ENCODE measurements around the gene TRPM5.
A peak's percentile ranks its signal among the peaks of the same experiment; 100 is the strongest.

TRPM5 gene

DNA sequence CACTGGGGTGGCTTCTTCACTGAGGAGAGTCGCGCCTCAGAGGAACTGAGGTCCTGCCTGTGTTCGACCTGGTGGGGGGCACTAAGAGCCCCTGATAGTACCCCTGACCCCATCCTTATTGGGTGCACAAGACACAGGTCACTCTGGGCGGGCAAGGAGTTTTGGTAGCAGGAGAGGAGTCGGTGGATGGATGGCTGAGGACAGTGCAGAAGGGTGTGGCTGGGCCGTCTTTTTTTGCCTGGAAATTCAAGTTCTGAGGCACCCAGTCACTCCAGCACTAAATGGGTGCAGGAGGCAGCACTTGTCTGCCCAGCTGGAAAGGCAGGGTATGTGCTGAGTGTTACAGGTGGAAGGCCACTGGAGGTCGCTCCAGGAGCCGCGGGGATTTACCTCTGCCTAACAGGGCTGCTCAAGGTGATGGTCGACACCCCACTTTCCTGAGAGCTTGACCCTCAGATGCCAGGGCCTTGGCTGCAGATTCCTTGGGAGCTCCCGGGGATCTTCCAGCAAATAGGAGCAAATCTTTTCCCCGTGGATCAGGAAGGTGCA is 42.8 kb downstream of the TRPM5 start:
- Histone ChIP-seq H3K4me3 (ENCODE audit: low read length) (peak overlapping the region; percentile 92; the same call in 1 of the 2 replicates), H3K27ac (ENCODE audit: low read length) (no peak overlapping the region), H3K27me3 (ENCODE audit: control insufficient read depth, insufficient read depth, low read length) (no peaks in the 10 kb centered on the region), H3K9me3 (ENCODE audit: control insufficient read depth, insufficient read depth, low read length) (no peaks in the 10 kb centered on the region), H3K4me1 (ENCODE audit: control insufficient read depth, insufficient read depth, low read length) (no peaks in the 10 kb centered on the region), H3K36me3 (ENCODE audit: control insufficient read depth, insufficient read depth, low read length) (peaks cover 17% of the 10 kb centered on the region)
- WGBS (ENCODE audit: insufficient coverage, insufficient read length): no CpG with 5 or more reads among the region's 12 CpGs
- no peak for DNase-seq (ENCODE audit: low read depth, low spot score)

GRCh38 chr11:2400762-2401435 is 43.4 kb downstream of the TRPM5 start:
- H3K36me3 ChIP-seq (ENCODE audit: control insufficient read depth, insufficient read depth, low read length): peaks cover 19% of the 10 kb centered on the region
- H3K4me3 ChIP-seq (ENCODE audit: low read length): peak overlapping the region; percentile 92
- H3K9me3 ChIP-seq (ENCODE audit: control insufficient read depth, insufficient read depth, low read length): no peaks in the 10 kb centered on the region
- DNase-seq (ENCODE audit: low read depth, low spot score): no peak
- no CpG with 5 or more reads among the region's 55 CpGs for WGBS (ENCODE audit: insufficient coverage, insufficient read length)
- H3K4me1 ChIP-seq (ENCODE audit: control insufficient read depth, insufficient read depth, low read length): no peaks in the 10 kb centered on the region
- no peak overlapping the region for H3K27ac ChIP-seq (ENCODE audit: low read length)
- no peaks in the 10 kb centered on the region for H3K27me3 ChIP-seq (ENCODE audit: control insufficient read depth, insufficient read depth, low read length)

- no peaks in the 10 kb centered on the region for H3K9me3 ChIP-seq (ENCODE audit: control insufficient read depth, insufficient read depth, low read length)
- H3K27ac ChIP-seq (ENCODE audit: low read length): no peak within 1 kb of the TSS
- H3K4me3 ChIP-seq (ENCODE audit: low read length): peak within 1 kb of the TSS; percentile 92
- DNase-seq (ENCODE audit: low read depth, low spot score): peak; percentile 98
- no CpG with 5 or more reads among the region's 66 CpGs for WGBS (ENCODE audit: insufficient coverage, insufficient read length)
- H3K4me1 ChIP-seq (ENCODE audit: control insufficient read depth, insufficient read depth, low read length): no peaks in the 10 kb centered on the region
- no peaks in the 10 kb centered on the region for H3K27me3 ChIP-seq (ENCODE audit: control insufficient read depth, insufficient read depth, low read length)
- H3K36me3 ChIP-seq (ENCODE audit: control insufficient read depth, insufficient read depth, low read length): peaks cover 26% of the 10 kb centered on the region
These were observed 44.1 kb downstream of the TRPM5 start, which contains the start of gene TSSC4 for GRCh38 chr11:2400069-2400761. Gene TSSC4 (plus strand): TSS chr11:2400750. CDS start chr11:2402634, 1,884 bp downstream.

GRCh38 chr11:2399488-2400068 is 44.7 kb downstream of the TRPM5 start:
- peak overlapping the region; percentile 74 for H3K4me3 ChIP-seq (ENCODE audit: low read length)
- no peak for DNase-seq (ENCODE audit: low read depth, low spot score)
- no CpG with 5 or more reads among the region's 23 CpGs for WGBS (ENCODE audit: insufficient coverage, insufficient read length)

GRCh38 chr11:2398664-2399355 is 45.5 kb downstream of the TRPM5 start:
- H3K27me3 ChIP-seq (ENCODE audit: control insufficient read depth, insufficient read depth, low read length): no peaks in the 10 kb centered on the region
- no peak overlapping the region; the same call in 1 of the 2 replicates for H3K4me3 ChIP-seq (ENCODE audit: low read length)
- H3K4me1 ChIP-seq (ENCODE audit: control insufficient read depth, insufficient read depth, low read length): no peaks in the 10 kb centered on the region
- no peaks in the 10 kb centered on the region for H3K9me3 ChIP-seq (ENCODE audit: control insufficient read depth, insufficient read depth, low read length)
- no peak overlapping the region for H3K27ac ChIP-seq (ENCODE audit: low read length)
- no peak for DNase-seq (ENCODE audit: low read depth, low spot score)
- H3K36me3 ChIP-seq (ENCODE audit: control insufficient read depth, insufficient read depth, low read length): peaks cover 26% of the 10 kb centered on the region
- WGBS (ENCODE audit: insufficient coverage, insufficient read length): no CpG with 5 or more reads among the region's 7 CpGs

More at GRCh38 chr11:2399488-2400068, 44.7 kb downstream of the TRPM5 start:
- no peaks in the 10 kb centered on the region for H3K9me3 ChIP-seq (ENCODE audit: control insufficient read depth, insufficient read depth, low read length)
- no peaks in the 10 kb centered on the region for H3K4me1 ChIP-seq (ENCODE audit: control insufficient read depth, insufficient read depth, low read length)
- H3K36me3 ChIP-seq (ENCODE audit: control insufficient read depth, insufficient read depth, low read length): peaks cover 26% of the 10 kb centered on the region
- no peak overlapping the region for H3K27ac ChIP-seq (ENCODE audit: low read length)
- H3K27me3 ChIP-seq (ENCODE audit: control insufficient read depth, insufficient read depth, low read length): no peaks in the 10 kb centered on the region

DNA sequence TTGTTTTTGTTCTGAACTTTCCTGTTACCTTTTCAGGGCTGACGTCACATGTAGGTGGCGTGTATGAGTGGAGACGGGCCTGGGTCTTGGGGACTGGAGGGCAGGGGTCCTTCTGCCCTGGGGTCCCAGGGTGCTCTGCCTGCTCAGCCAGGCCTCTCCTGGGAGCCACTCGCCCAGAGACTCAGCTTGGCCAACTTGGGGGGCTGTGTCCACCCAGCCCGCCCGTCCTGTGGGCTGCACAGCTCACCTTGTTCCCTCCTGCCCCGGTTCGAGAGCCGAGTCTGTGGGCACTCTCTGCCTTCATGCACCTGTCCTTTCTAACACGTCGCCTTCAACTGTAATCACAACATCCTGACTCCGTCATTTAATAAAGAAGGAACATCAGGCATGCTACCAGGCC is 47.3 kb downstream of the TRPM5 start:
- no CpG with 5 or more reads among the region's 12 CpGs for WGBS (ENCODE audit: insufficient coverage, insufficient read length)
- Histone ChIP-seq H3K4me1 (ENCODE audit: control insufficient read depth, insufficient read depth, low read length) (no peaks in the 10 kb centered on the region), H3K36me3 (ENCODE audit: control insufficient read depth, insufficient read depth, low read length) (peaks cover 14% of the 10 kb centered on the region), H3K9me3 (ENCODE audit: control insufficient read depth, insufficient read depth, low read length) (no peaks in the 10 kb centered on the region), H3K27ac (ENCODE audit: low read length) (no peak overlapping the region), H3K4me3 (ENCODE audit: low read length) (no peak overlapping the region), H3K27me3 (ENCODE audit: control insufficient read depth, insufficient read depth, low read length) (no peaks in the 10 kb centered on the region)
- no peak for DNase-seq (ENCODE audit: low read depth, low spot score)

DNA sequence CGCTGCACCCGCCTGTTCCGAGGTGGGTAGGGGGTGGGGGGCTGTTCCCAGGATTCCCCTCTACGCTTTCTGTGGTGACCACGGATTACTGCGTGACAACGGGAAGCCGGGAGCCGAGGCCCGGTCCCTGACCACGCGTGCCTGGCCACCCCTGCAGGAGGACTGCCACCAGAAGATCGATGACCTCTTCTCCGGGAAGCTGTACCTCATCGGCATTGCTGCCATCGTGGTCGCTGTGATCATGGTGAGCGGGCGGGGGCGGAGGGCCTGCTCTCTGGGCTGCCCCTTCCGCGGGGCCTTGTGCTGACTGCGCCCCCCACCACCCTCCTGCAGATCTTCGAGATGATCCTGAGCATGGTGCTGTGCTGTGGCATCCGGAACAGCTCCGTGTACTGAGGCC is 47.8 kb downstream of the TRPM5 start:
- no peaks in the 10 kb centered on the region for H3K4me1 ChIP-seq (ENCODE audit: control insufficient read depth, insufficient read depth, low read length)
- peaks cover 19% of the 10 kb centered on the region for H3K36me3 ChIP-seq (ENCODE audit: control insufficient read depth, insufficient read depth, low read length)
- no peaks in the 10 kb centered on the region for H3K27me3 ChIP-seq (ENCODE audit: control insufficient read depth, insufficient read depth, low read length)
- no peaks in the 10 kb centered on the region for H3K9me3 ChIP-seq (ENCODE audit: control insufficient read depth, insufficient read depth, low read length)
- no peak overlapping the region for H3K4me3 ChIP-seq (ENCODE audit: low read length)
- DNase-seq (ENCODE audit: low read depth, low spot score): no peak
- WGBS (ENCODE audit: insufficient coverage, insufficient read length): no CpG with 5 or more reads among the region's 26 CpGs
- H3K27ac ChIP-seq (ENCODE audit: low read length): no peak overlapping the region

DNA sequence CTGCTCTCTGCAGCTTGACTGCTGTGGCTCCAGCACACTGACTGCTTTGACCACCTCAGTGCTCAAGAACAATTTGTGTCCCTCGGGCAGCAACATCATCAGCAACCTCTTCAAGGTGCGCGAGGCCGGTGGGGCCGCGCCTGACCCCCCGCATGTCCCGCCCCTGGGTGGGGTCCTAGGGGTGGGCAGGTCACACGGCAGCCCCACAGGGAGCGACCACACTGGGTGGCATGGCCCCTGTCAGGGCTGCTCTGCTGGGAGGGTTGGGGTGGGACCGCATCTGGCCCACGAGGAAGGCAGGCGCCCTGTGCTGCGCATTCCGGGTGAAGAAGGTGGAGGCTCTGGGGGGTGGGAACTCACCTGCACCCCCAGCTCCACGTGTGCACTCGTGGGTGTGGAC is 48.5 kb downstream of the TRPM5 start:
- WGBS (ENCODE audit: insufficient coverage, insufficient read length): no CpG with 5 or more reads among the region's 17 CpGs
- H3K4me3 ChIP-seq (ENCODE audit: low read length): no peak overlapping the region
- H3K27me3 ChIP-seq (ENCODE audit: control insufficient read depth, insufficient read depth, low read length): no peaks in the 10 kb centered on the region
- no peaks in the 10 kb centered on the region for H3K9me3 ChIP-seq (ENCODE audit: control insufficient read depth, insufficient read depth, low read length)
- H3K36me3 ChIP-seq (ENCODE audit: control insufficient read depth, insufficient read depth, low read length): peaks cover 19% of the 10 kb centered on the region
- H3K4me1 ChIP-seq (ENCODE audit: control insufficient read depth, insufficient read depth, low read length): no peaks in the 10 kb centered on the region
- DNase-seq (ENCODE audit: low read depth, low spot score): no peak
- no peak overlapping the region for H3K27ac ChIP-seq (ENCODE audit: low read length)

GRCh38 chr11:2395211-2395730 is 49.0 kb downstream of the TRPM5 start:
- DNase-seq (ENCODE audit: low read depth, low spot score): no peak
- Histone ChIP-seq H3K4me3 (ENCODE audit: low read length) (no peak overlapping the region), H3K4me1 (ENCODE audit: control insufficient read depth, insufficient read depth, low read length) (no peaks in the 10 kb centered on the region), H3K9me3 (ENCODE audit: control insufficient read depth, insufficient read depth, low read length) (no peaks in the 10 kb centered on the region), H3K27ac (ENCODE audit: low read length) (no peak overlapping the region), H3K36me3 (ENCODE audit: control insufficient read depth, insufficient read depth, low read length) (peaks cover 19% of the 10 kb centered on the region), H3K27me3 (ENCODE audit: control insufficient read depth, insufficient read depth, low read length) (no peaks in the 10 kb centered on the region)
- no CpG with 5 or more reads among the region's 26 CpGs for WGBS (ENCODE audit: insufficient coverage, insufficient read length)

GRCh38 chr11:2394818-2395105 is 49.6 kb downstream of the TRPM5 start:
- Histone ChIP-seq H3K4me1 (ENCODE audit: control insufficient read depth, insufficient read depth, low read length) (no peaks in the 10 kb centered on the region), H3K27ac (ENCODE audit: low read length) (no peak overlapping the region), H3K4me3 (ENCODE audit: low read length) (no peak overlapping the region), H3K9me3 (ENCODE audit: control insufficient read depth, insufficient read depth, low read length) (no peaks in the 10 kb centered on the region), H3K27me3 (ENCODE audit: control insufficient read depth, insufficient read depth, low read length) (no peaks in the 10 kb centered on the region), H3K36me3 (ENCODE audit: control insufficient read depth, insufficient read depth, low read length) (peaks cover 19% of the 10 kb centered on the region)
- no peak for DNase-seq (ENCODE audit: low read depth, low spot score)
- WGBS (ENCODE audit: insufficient coverage, insufficient read length): no CpG with 5 or more reads among the region's 8 CpGs
